GM19324 (cell line): ENCODE measurements around the gene ZNF331.
"Not testable (repeated sequence)": the region's sequence is repeated elsewhere in the genome, so short reads cannot be mapped to it uniquely, and the experiment has no call there.

Experiments used
- ATAC-seq: cut with Tn5 transposase; IDR thresholded peaks from one replicate; pipeline ENCODE4 v1.9.1; 2021; ENCODE audit warnings: mild to moderate bottlenecking, moderate library complexity; ENCODE audit not compliant: unreplicated experiment, low FRiP score

ZNF331 gene

DNA sequence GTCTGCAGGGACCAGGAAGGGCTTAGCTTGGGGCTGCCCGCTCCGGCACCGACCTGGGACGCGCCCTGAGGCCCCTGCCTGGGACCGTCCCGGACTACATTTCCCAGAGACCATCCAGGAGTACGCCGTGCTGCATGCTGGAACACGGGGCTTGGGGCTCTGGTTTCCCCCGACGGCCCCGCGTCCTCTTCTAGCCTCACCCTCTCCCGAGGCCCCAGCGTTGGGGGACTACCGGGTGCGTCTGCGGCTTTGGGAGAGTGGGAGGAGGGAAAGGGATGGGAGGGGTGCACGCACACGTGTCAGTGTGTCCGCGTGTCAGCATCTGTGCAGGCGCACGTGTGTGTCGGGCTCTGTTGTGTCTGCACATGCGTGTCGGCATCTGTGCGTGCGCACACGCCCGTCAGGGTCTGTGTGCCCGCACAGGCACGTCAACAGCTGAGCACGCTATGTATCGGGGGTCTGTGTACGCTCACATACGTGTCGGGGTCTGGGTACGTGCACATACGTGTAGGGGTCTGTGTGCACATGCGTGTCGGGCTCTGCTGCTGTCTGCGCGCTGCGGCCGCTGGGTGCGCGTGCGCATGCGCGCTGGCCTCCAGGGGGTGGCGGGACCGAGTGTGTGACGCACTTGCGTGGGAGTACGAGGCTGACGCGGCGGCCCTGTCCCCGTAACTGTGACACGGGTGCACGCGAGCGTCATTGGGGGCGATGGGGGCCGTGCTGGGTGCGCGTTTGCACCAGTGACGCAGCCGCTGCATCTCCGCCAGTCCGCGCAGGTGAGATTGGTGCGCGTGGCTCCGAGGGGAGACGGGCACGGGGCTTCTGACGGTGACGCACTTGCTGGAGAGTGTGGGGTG, at the start of gene ZNF331:
TSS of gene ZNF331 (plus strand) at position 625 of the 857 bp plus-strand sequence. CDS start 31,232 bp downstream, outside the sequence.
- ATAC-seq: peak; percentile 79

DNA sequence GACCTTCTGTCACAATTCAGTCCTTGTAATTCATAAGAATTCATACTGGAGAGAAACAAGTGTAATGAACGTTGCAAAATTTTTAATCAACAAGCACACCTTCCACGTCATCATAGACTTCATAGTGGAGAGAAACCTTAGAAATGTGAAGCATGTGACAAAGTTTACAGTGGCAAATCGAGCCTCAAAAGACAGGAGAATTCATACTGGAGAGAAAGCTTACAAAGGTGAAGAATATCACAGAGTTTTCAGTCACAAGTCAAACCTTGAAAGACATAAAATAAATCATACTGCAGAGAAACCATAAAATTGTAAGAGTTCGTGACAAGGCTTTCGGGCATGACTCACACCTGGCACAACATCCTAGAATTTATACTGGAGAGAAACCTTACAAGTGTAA, 45.8 kb upstream of the ZNF331 start:
- ATAC-seq: no peak

DNA sequence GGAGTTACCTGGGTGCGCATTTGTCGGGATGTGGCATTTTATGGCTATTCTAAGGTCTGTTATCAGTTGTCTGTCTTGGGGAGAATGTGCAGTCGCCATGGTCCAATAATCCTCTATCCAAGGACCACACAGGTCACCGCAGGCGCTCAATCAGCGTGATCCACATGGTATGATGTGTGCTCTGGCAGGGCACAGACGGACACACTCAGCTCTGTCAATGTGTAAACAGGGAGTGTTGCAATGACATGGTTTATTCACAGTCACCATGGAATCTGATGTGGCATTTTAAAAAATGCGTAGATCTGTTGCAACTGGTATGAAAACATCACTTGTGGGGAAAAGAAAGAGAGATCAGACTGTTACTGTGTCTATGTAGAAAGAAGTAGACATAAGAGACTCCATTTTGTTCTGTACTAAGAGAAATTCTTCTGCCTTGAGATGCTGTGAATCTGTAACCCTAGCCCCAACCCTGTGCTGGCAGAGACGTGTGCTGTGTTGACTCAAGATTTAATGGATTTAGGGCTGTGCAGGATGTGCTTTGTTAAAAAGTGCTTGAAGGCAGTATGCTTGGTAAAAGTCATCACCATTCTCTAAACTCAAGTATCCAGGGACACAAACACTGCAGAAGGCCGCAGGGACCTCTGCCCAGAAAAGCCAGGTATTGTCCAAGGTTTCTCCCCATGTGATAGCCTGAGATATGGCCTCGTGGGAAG, 40.5 kb upstream of the ZNF331 start:
- ATAC-seq: not testable (repeated sequence)

DNA sequence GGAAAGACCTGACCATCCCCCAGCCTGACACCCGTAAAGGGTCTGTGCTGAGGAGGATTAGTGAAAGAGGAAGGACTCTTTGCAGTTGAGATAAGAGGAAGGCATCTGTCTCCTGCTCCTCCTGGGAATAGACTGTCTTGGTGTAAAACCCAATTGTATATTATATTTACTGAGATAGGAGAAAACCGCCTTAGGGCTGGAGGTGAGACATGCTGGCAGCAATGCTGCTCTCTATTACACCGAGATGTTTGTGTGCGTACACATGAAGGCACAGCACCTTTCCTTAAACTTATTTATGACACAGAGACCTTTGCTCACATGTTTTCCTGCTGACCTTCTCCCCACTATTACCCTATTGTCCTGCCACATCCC, 39.9 kb upstream of the ZNF331 start:
- ATAC-seq: not testable (repeated sequence)

DNA sequence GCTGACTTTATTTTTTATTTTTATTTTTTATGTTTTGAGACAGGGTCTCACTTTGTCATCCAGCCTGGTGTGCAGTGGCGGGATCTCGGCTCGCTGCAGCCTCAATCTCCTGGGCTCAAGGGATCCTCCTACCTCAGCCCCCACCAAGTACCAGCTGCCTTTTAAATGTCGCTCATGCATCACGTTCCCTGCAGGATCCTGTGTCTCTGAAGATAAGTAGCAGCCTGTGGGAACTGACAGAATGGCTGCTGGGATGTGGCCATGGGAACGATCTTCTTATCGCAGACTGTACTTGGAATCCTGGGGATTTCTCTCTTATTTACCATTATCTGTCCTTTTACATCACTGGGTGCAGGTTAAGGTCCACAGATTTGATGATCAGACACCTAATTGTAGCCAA, 34.8 kb upstream of the ZNF331 start:
- not testable (repeated sequence) for ATAC-seq

DNA sequence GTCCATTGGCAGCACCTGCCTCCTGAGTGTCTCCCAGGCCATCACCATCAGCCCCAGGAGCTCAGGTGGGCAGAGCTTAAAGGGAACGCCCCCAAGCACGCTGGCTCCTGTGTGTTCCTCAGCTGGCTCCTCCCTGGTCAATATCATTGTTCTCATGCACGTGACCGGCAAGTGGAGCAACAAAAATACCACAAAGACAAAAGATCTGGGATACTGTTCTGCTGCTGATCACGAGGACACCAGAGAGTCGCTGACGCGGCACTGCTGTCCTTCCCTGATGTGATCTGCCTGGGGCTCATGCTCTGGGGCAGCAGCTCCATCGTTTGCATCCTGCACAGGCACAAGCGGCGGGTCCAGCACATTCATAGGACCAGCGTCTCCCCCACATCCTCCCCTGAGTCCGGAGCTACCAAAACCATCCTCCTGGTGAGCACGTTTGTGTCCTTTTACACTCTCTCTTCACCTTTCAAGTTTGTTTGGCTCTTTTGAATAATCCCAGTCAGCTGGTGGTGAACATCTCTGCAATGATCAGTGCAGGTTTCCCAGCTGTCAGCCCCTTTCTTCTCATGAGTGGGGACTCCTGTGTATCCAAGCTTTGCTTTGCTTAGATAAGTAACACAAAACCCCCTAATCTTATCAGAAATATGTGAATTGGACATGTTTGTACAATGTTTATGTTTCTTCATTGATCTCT, 34.1 kb upstream of the ZNF331 start:
- ATAC-seq: not testable (repeated sequence)

DNA sequence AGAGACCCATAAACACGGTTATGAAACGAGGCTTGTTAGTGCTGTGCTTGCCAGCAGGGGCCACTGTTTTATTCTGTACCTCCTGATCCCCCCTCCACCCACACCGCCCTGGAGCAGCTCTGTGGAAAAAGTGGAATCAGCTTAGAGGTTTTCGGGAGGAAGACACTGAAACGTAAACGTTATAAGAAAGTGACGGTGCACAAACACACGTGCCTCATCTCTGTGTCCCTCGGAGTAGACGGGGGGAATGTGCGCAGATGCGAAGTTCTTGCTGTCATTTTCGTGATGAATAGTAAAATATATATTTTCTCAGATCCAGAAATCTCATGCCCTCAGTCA, 33.6 kb upstream of the ZNF331 start:
- not testable (repeated sequence) for ATAC-seq

DNA sequence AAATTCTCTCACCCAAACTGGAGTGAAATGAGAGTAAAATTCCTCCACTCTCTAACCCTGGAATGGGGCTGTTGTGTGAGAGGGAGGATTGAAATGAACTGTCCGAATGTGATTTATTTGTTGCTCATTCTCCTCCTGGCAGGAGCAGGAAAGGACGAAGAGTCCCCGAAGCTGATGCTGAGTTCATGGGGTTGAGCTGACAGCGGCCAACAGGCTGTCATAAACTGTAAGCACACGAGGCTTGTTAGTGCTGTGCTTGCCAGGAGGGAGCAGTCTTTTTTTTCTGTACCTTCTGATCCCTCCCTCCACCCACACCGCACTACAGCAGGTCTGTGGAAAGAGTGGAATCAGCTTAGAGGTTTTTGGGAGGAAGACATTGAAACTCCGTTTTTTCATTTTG, 33.1 kb upstream of the ZNF331 start:
- no peak for ATAC-seq

DNA sequence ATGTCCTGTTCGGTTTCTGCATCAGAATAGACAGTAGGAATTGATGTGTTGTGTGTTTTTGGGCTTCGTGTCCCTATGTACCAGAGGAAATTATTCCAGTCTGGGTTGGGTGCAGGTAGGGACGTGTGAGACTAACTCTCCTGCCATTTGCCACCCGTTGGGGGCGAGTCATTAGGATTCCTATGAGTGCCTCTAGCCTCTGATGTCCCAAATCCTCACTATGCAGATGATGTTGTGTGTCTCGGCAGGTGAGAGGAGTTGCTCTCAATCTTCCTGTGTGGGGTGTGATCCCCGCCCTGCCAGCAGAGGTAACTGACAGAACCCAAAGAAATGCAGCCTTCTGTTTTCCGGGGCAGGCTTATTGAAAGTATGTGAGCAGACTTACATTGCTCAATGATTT, 31.2 kb upstream of the ZNF331 start:
- ATAC-seq: no peak

DNA sequence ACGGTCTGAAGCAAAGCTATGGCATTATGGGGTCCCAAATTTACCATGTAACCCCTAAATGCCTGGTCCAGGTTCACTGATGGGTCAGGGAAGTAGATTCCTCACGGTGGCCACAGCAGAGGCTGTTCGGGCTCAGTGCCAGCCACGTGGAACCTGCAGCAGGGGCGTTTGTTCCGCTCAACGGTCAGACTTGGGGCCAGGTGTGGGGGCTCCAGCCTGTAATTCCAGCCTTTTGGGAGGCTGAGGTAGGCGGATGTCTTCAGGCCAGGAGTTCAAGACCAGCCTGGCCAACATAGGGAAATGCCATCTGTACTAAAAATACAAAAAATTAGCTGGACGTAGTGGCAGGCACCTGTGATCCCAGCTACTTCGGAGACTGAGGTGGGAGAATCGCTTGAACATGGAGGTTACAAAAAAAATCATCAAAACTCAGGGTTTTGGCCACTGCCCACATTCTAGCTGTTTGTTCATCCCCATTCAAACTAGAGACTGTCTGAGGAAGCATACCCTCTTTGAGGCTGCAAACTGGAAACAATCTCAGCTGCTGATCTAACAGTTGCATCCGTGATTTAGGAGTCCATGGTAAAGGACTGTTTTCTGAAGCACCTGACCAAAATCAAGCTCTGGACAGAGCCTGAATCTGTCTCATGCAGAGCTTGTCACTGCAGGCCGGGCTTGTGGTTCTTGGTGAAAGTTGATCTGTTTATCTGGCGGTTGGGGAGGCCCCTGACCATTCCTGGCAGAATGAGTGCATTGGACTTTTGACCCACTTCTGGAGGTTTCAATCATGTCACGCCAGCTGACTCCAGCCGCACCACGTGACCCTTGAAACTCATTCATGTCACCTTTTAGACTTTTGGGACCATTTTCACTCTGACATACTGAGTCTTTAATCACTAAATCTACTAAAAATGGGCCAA, 30.2 kb upstream of the ZNF331 start:
- ATAC-seq: no peak

DNA sequence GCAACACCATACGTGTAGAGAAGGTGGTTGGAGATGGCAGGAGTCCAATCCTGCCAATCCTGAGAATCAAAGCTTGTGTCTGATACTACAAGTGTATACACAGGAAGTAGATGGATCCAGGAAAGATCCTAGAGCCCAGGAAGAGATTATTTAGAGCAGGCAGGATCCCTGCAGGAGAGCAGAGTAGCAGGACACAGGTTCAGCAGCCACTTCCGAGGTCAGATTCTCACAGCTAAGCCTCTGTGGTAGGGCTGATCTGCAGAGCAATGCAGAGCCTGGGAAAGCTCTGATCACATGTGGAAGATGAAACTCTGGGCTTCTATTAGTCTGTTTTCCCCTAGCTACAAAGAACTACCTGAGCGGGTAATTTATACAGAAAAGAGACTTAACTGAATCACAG, 28.5 kb upstream of the ZNF331 start:
- no peak for ATAC-seq

DNA sequence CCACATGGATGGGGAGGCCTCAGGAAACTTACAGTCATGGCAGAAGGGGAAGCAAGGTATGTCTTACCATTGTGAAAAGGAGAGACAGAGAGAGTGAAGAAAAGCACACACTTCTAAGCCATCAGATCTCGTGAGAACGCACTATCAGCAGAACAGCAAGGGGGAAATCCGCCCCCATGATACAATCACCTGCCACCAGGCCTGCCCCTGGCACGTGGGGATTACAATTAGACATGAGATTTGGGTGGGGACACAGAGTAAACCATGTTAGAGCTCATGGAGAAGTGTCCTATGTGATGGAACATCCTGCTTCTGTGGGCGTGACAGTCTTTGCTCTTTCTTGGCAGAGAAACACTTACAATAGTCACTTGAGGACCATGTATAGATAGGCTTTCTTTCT, 28.1 kb upstream of the ZNF331 start:
- no peak for ATAC-seq

DNA sequence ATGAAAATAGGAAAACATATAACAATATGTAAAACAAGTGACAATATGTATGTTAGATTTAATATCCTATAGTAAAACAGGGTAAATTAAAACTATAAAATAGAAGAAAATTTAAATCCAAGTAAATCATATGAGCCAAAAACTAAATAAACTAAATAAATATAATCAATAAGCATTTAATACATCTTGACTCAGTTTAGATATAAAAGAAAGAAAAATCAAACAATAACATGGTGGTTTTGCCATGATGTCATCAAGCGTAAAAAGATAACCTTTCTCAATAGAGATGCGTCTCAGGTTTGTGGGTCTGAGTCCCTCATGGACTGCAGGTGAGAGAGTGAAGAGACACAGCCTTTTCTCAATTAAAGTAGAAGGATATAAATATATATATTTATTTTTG, 26.6 kb upstream of the ZNF331 start:
- no peak for ATAC-seq

DNA sequence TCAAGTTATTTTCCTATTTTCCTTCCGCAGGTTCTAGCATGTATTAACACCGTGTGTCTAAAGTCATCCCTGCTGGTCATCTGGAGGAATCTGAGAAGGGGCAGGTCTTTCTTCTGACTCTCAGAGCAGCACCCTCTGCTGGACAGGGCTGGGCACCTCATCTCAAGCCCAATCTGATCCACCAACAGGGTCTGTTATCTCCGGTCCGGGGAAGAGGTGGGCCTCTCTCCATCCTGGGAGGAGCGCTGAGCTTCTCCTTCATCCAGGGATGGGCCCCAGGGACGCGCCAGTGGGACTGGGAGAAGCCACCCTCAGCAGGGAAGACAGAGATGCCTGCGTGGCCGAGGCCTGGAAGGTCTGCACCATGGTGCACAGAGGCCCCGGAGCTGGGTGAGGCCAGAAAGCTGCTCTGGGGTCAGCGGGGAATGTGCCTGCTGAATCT, 26.0 kb upstream of the ZNF331 start:
- no peak for ATAC-seq

DNA sequence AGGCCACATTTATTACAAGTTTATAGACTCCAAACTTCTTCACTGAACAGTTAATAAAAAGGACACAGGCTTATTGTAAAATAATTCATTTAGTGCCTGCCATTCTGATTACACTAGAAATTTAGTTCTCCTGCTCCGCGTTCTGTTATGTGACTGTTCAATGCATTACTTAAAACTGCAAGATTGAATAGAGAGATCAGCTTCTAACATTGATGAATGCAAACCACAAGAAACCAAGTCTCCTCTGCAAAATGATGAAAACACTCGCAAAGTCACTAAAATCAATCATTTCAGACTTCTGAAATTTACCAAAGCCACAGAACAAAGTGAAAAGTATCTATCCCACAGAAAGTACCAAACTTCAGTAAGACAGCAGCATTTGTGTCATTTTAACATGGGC, 22.9 kb upstream of the ZNF331 start:
- not testable (repeated sequence) for ATAC-seq

DNA sequence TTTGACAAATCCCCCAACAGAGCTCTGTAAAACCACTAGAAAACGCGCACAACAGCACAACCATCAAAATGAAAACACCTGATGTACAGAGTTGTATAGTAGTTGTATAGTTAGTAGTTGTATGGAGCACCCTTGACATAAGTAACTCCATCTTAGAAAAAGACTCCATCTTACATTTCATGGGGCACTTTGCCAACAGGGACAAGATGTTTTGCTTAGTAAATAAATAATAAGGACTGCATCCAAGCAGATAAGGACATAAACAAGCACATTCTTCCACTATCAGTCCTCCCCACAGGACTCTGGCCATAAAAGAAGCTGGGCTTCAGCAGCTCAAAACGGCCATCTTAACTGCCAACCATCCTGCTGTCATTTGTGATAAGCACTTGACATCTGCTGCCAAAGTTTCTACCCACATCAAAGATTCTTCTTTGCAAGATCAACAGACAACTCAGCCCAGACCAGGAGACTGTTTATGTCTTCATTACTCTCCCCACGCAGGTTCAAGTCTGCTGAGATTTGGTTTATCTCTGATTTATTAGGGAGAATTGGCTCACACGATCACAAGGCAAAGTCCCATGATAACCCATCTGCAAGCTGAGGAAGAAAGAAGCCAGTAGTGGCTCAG, 20.7 kb upstream of the ZNF331 start:
- no peak for ATAC-seq

DNA sequence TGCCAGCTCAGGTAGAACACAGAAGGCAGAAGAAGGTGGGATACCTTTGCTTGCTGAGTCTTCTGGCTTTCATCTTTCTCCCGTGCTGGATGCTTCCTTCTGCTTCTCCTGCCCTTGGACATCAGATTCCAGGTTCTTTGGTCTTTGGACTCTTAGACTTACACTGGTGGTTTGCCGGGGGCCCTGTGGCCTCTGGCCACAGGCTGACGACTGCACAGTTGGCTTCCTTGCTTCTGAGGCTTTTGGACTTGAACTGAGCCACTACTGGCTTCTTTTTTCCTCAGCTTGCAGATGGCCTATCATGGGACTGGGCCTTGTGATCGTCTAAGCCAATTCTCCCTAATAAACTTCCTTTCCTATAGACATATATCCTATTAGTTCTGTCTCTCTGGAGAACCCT, 19.8 kb upstream of the ZNF331 start:
- ATAC-seq: no peak

DNA sequence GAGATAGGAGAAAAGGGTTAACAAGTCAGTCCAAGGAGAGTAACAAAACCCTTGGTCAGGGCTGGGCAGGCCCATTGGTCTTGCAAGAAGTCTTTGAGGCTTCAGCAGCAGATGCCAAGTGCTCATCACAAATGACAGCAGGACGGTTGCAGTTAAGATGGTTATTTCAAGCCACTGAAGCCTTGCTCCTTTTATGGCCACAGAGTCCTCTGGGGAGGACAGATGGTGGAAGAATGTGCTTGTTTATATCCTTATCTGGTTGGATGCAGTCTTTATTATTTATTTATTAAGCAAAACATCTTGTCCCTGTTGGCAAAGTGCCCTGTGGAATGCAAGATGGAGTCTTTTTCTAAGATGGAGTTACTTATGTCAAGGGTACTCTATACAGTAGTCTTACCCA, 19.2 kb upstream of the ZNF331 start:
- ATAC-seq: no peak

DNA sequence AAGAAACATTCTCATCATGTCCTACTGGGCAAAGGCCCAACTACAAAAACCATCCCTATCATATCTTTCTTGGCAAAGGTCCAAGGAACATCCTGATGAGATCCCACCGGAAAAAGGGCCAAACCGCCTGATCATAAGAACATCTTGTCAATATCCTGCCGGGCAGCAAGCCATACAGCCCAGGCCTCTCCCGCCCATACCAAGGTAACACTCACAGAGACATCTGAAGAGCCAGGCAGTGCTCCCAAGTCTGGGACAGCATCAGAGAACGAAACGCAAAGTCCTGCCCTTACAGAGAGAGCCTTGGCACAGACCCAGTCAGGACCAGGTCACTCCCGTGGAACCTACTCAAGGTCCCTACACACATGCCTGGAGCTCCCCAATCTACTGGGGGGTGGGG, 18.5 kb upstream of the ZNF331 start:
- ATAC-seq: no peak

DNA sequence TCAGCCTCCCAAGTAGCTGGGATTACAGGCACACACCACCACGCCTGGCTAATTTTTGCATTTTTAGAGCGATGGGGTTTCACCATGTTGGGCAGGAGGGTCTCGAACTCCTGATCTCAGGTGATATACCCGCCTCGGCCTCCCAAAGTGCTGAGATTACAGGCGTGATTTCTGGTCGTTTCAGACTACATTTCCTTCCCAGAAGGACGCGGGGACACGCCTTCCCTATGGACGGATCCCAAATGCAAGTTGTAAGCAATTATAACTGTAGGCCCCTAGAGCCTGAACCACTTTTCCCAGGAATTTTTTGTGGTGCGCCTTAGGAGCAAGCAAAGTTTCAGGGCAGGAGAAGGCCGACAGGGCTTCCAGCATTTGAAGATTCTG, 17.8 kb upstream of the ZNF331 start:
- ATAC-seq: no peak
